ENCODE data around the gene CA9.
"Not testable (repeated sequence)": the region's sequence is repeated elsewhere in the genome, so short reads cannot be mapped to it uniquely, and the experiment has no call there.

CA9 gene

DNA sequence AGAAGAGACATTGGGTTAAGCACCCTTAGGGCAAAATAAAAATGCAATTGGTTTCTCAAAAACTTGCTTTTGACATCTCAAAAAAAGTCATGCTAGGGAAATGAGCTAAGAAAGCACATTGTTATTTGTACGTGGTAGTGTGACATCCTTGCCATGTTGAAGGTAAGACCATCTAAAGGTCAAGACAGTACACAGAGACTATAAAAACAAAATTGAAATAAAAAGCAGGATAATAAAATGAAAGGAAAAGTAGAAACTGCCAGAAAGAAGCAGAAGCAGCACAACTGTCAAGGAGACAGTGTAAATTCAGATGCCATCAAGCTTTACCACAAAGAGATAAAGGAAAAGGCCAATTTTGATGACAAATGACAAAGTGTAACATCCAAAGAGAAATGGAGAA lies 34.5 kb upstream of the CA9 start:
- peaks cover 2 to 36% (median 30%) of the 10 kb centered on the region in 5 donors for H3K4me1 ChIP-seq (ENCODE audit: control insufficient read depth in 5 of 5, insufficient read depth in 5 of 5, low read length in 5 of 5)
- not testable (repeated sequence) for H3K36me3 ChIP-seq (ENCODE audit: control insufficient read depth in 5 of 5, insufficient read depth in 5 of 5, low read length in 5 of 5); H3K27me3 ChIP-seq (ENCODE audit: control insufficient read depth in 5 of 5, insufficient read depth in 4 of 5, low read length in 5 of 5); H3K4me3 ChIP-seq (ENCODE audit: low read depth in 1 of 5, low read length in 5 of 5); H3K9ac ChIP-seq (ENCODE audit: low read length in 5 of 5); H3K9me3 ChIP-seq (ENCODE audit: control insufficient read depth in 5 of 5, low read length in 5 of 5); H3K27ac ChIP-seq (ENCODE audit: low read depth, low read length)

DNA sequence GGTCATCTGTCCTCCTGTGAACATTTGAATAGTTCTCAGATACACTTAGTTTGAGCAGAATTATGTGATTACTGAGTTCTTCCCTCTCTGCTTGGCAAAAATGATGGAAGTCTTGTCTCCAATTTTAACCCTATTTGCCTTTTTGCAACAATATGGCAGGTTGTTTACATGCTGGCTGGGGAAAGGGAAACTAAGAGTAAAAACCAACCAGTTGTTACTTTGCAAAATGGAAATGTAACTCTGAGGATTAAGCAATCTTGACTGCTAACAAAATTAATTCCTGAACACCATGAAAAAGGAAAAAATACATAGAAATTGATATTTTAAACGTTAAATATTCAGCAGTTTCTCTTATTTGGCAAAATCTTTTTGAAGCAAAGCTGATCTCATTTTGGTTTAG lies 34.1 kb upstream of the CA9 start:
- H3K27me3 ChIP-seq (ENCODE audit: control insufficient read depth in 5 of 5, insufficient read depth in 4 of 5, low read length in 5 of 5), result no peaks in the 10 kb centered on the region

DNA sequence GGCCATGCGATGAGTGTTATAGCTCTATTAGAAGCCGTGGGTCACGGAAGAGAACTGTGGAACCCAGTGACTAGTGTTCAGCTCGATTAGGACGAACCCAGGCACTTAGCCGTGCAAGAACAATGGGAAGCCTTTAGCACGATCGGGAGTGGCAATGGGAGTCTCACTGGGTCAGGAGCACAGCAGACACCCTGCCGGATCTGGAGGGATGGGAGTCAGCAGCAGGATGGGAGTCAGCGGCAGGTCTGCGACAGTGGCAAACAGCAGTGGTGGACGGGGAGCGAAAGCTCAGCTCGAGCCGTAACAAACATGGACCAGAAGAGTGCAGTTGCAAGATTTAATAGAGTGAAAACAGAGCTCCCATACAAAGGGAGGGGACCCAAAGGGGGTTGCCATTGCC lies 33.3 kb upstream of the CA9 start:
- H3K9ac ChIP-seq (ENCODE audit: low read length in 5 of 5); H3K36me3 ChIP-seq (ENCODE audit: control insufficient read depth in 5 of 5, insufficient read depth in 5 of 5, low read length in 5 of 5); H3K27ac ChIP-seq (ENCODE audit: low read depth, low read length); H3K27me3 ChIP-seq (ENCODE audit: control insufficient read depth in 5 of 5, insufficient read depth in 4 of 5, low read length in 5 of 5); H3K4me3 ChIP-seq (ENCODE audit: low read depth in 1 of 5, low read length in 5 of 5); H3K9me3 ChIP-seq (ENCODE audit: control insufficient read depth in 5 of 5, low read length in 5 of 5): not testable (repeated sequence)
- peaks cover 2 to 39% (median 37%) of the 10 kb centered on the region in 5 donors for H3K4me1 ChIP-seq (ENCODE audit: control insufficient read depth in 5 of 5, insufficient read depth in 5 of 5, low read length in 5 of 5)

More for the DNA sequence above, 34.1 kb upstream of the CA9 start:
- H3K9me3 ChIP-seq (ENCODE audit: control insufficient read depth in 5 of 5, low read length in 5 of 5), result no peaks in the 10 kb centered on the region
- no peak overlapping the region for H3K4me3 ChIP-seq (ENCODE audit: low read depth in 1 of 5, low read length in 5 of 5)
- peaks cover 2 to 38% (median 33%) of the 10 kb centered on the region in 5 donors for H3K4me1 ChIP-seq (ENCODE audit: control insufficient read depth in 5 of 5, insufficient read depth in 5 of 5, low read length in 5 of 5)
- H3K27ac ChIP-seq (ENCODE audit: low read depth, low read length), result no peak overlapping the region
- no peaks in the 10 kb centered on the region for H3K36me3 ChIP-seq (ENCODE audit: control insufficient read depth in 5 of 5, insufficient read depth in 5 of 5, low read length in 5 of 5)
- H3K9ac ChIP-seq (ENCODE audit: low read length in 5 of 5), result no peak overlapping the region

DNA sequence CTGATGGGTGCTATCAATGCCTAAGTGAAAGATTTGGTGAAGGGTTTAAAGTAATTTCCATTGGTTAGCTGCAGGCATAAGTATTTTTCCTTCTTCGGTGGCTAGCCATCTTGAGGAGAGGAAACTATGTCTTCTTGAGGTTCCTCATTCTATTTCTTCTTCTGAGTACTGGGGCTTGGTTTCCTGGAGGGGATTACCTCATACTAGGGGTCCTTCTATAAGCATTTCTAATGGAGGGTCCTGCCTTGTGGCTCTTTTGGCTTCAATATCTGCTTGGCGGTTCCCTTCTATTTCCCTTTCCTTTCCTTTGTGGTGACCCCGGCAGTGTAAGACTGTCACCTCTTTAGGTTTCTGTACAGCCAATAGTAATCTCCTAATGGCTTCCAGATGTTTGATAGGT lies 32.2 kb upstream of the CA9 start:
- H3K9me3 ChIP-seq (ENCODE audit: control insufficient read depth in 5 of 5, low read length in 5 of 5); H3K9ac ChIP-seq (ENCODE audit: low read length in 5 of 5); H3K36me3 ChIP-seq (ENCODE audit: control insufficient read depth in 5 of 5, insufficient read depth in 5 of 5, low read length in 5 of 5); H3K4me3 ChIP-seq (ENCODE audit: low read depth in 1 of 5, low read length in 5 of 5); H3K27me3 ChIP-seq (ENCODE audit: control insufficient read depth in 5 of 5, insufficient read depth in 4 of 5, low read length in 5 of 5); H3K27ac ChIP-seq (ENCODE audit: low read depth, low read length): not testable (repeated sequence)
- H3K4me1 ChIP-seq (ENCODE audit: control insufficient read depth in 5 of 5, insufficient read depth in 5 of 5, low read length in 5 of 5), result peaks cover 2 to 41% (median 39%) of the 10 kb centered on the region in 5 donors

DNA sequence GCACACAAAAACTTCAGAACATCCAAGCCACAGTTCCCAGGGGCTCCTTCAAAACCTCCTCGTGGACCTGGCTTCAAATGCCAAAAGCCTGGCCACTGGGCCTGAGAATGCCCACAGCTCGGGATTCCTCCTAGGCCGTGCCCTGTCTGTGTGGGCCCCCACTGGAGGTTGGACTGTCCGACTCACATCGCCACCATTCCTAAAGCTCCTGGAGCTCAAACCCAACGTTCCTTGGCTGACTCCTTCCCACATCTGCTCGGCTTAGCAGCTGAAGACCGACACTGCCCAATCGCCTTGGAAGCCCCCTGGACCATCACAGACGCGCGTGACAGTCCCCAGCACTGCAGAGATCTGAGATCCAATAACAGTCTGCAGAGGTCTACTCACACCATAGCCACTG lies 30.7 kb upstream of the CA9 start:
- H3K4me1 ChIP-seq (ENCODE audit: control insufficient read depth in 5 of 5, insufficient read depth in 5 of 5, low read length in 5 of 5), result peaks cover 0 to 49% (median 42%) of the 10 kb centered on the region in 5 donors
- H3K9ac ChIP-seq (ENCODE audit: low read length in 5 of 5), result no peak overlapping the region
- H3K4me3 ChIP-seq (ENCODE audit: low read depth in 1 of 5, low read length in 5 of 5), result no peak overlapping the region
- H3K9me3 ChIP-seq (ENCODE audit: control insufficient read depth in 5 of 5, low read length in 5 of 5), result no peaks in the 10 kb centered on the region
- H3K27me3 ChIP-seq (ENCODE audit: control insufficient read depth in 5 of 5, insufficient read depth in 4 of 5, low read length in 5 of 5), result no peaks in the 10 kb centered on the region
- H3K36me3 ChIP-seq (ENCODE audit: control insufficient read depth in 5 of 5, insufficient read depth in 5 of 5, low read length in 5 of 5), result no peaks in the 10 kb centered on the region
- no peak overlapping the region for H3K27ac ChIP-seq (ENCODE audit: low read depth, low read length)

DNA sequence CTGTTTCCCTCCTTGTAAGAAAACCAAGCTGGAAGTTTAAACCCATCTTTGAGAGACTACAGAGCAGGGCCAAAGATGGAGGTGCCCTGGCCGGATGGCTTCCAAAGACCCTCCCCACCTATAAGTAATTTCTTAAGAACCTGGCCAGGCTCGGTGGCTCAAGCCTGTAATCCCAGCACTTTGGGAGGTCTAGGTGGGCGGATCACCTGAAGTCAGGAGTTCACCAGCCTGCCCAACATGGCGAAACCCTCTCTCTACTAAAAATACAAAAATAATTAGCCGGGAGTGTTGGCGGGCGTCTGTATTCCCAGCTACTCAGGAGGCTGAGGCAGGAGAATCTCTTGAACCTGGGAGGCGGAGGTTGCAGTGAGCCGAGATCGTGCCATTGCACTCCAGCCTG lies 28.0 kb upstream of the CA9 start:
- Histone ChIP-seq H3K27ac (ENCODE audit: low read depth, low read length) (peak overlapping the region; percentile 98), H3K9ac (ENCODE audit: low read length in 5 of 5) (peak overlapping the region in 4 of 5 donors; percentile 25 to 95 (median 84)), H3K4me1 (ENCODE audit: control insufficient read depth in 5 of 5, insufficient read depth in 5 of 5, low read length in 5 of 5) (peaks cover 3 to 66% (median 65%) of the 10 kb centered on the region in 5 donors), H3K4me3 (ENCODE audit: low read depth in 1 of 5, low read length in 5 of 5) (peak overlapping the region; percentile 46 to 84 (median 74))
- not testable (repeated sequence) for H3K36me3 ChIP-seq (ENCODE audit: control insufficient read depth in 5 of 5, insufficient read depth in 5 of 5, low read length in 5 of 5); H3K9me3 ChIP-seq (ENCODE audit: control insufficient read depth in 5 of 5, low read length in 5 of 5); H3K27me3 ChIP-seq (ENCODE audit: control insufficient read depth in 5 of 5, insufficient read depth in 4 of 5, low read length in 5 of 5)

DNA sequence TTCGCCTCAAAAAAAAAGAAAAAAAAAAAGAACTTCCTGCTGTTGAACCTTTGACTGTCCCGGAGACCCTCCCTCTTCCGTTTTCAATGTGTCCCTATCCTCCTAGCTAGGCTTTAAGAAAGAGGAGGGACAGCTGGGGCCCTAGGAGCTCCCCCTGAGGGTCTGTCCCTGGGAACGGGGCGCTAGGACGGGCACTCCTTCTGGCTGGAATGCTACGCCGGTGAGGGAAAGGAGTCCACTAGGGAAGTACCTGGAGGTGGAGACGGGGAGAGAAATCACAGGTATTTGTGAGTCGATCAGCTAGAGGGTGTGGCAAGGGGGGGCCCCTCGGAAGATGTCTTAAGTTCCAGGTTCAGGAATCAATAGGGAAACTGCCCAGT lies 27.6 kb upstream of the CA9 start:
- H3K4me1 ChIP-seq (ENCODE audit: control insufficient read depth in 5 of 5, insufficient read depth in 5 of 5, low read length in 5 of 5), result peaks cover 3 to 70% (median 68%) of the 10 kb centered on the region in 5 donors
- peak overlapping the region; percentile 75 to 95 (median 85) for H3K9ac ChIP-seq (ENCODE audit: low read length in 5 of 5)
- H3K27ac ChIP-seq (ENCODE audit: low read depth, low read length), result peak overlapping the region; percentile 98
- no peaks in the 10 kb centered on the region for H3K9me3 ChIP-seq (ENCODE audit: control insufficient read depth in 5 of 5, low read length in 5 of 5)
- peak overlapping the region; percentile 46 to 84 (median 74) for H3K4me3 ChIP-seq (ENCODE audit: low read depth in 1 of 5, low read length in 5 of 5)
- no peaks in the 10 kb centered on the region for H3K27me3 ChIP-seq (ENCODE audit: control insufficient read depth in 5 of 5, insufficient read depth in 4 of 5, low read length in 5 of 5)
- H3K36me3 ChIP-seq (ENCODE audit: control insufficient read depth in 5 of 5, insufficient read depth in 5 of 5, low read length in 5 of 5), result no peaks in the 10 kb centered on the region

DNA sequence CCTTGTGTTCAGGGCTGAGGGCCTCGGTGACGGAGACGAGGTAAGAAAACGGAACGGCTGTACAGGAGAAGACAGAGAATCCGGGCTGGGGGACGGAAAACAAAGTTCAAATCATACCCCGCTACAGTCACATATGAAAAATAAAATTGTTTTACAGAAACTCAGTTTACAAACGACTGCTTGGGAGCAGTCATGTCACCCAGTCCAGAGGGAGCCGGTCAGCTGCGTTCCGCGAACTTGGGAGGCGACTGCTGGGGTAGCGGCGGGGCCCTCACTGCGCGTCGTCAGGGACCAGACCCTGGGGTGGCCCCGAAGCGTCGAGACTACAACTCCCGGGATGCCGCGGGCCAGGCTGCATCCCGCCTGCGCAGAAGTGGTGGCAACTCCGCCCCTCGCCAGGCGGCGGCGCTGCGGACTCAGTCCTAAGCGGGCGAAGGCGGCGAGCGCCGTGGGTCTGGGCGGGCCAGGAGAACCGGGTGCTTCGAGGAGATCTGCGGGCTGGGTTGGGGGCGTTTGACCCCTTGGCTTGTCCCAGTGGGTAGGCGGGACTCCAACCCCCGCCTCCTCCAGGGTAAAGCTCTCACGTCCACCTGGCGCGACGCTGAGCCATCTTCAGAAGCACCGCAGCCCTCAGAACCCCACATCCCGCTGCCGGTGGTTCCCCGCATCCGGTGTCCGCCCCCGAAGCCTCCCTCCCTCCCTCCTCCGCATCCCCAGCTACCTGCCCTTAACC lies 27.0 kb upstream of the CA9 start:
- peak overlapping the region; percentile 75 to 95 (median 85) for H3K9ac ChIP-seq (ENCODE audit: low read length in 5 of 5)
- peaks cover 3 to 71% (median 68%) of the 10 kb centered on the region in 5 donors for H3K4me1 ChIP-seq (ENCODE audit: control insufficient read depth in 5 of 5, insufficient read depth in 5 of 5, low read length in 5 of 5)
- H3K36me3 ChIP-seq (ENCODE audit: control insufficient read depth in 5 of 5, insufficient read depth in 5 of 5, low read length in 5 of 5), result no peaks in the 10 kb centered on the region
- H3K27ac ChIP-seq (ENCODE audit: low read depth, low read length), result peak overlapping the region; percentile 98
- no peaks in the 10 kb centered on the region for H3K9me3 ChIP-seq (ENCODE audit: control insufficient read depth in 5 of 5, low read length in 5 of 5)
- H3K27me3 ChIP-seq (ENCODE audit: control insufficient read depth in 5 of 5, insufficient read depth in 4 of 5, low read length in 5 of 5), result no peaks in the 10 kb centered on the region
- peak overlapping the region; percentile 46 to 84 (median 74) for H3K4me3 ChIP-seq (ENCODE audit: low read depth in 1 of 5, low read length in 5 of 5)

DNA sequence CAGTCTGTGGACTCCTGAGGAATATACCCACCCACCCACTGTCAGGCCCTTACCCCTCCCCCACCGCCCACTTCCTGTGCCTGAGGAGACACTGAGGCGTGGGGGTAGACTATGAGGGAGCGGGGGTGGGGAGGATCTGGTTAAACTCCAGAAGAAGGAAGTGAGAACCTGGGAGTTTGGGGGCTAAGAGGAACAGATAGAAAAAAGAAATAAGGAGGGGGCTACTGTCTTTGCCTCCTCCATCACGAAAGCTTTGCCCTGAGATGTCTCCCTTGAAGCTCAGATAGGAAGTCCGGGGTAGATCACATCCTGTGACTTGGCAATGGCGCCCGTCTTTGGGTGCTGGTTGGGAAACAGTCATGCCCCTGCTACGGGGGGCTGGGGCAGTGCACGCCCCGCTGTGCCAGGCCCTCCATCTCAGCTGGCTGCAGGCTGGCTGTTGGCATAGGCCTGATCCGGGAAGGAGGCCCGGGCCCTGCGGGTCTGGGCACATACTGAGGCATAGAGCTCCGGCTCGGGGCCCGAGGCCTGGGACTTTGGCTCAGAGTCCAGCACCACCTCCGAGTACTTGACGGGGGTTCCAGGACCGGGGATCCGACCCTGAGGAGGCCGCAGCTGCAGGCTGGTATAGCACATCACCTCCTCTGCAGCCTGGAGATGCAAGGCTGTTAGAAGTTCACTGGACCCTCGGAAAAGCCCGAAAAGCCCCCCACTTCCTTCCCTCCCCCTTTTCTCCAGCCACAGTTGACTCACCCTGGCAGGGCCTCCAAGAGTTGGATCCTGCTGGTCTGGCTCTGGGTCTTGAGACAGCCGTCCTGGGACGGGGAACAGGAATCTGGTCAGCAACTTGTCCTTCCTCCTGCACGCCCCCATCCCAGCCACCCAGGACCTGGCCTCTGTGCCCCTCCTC lies 24.0 kb upstream of the CA9 start:
- peaks cover 3 to 71% (median 58%) of the 10 kb centered on the region in 5 donors for H3K4me1 ChIP-seq (ENCODE audit: control insufficient read depth in 5 of 5, insufficient read depth in 5 of 5, low read length in 5 of 5)
- peak overlapping the region; percentile 98 for H3K27ac ChIP-seq (ENCODE audit: low read depth, low read length)
- H3K9ac ChIP-seq (ENCODE audit: low read length in 5 of 5), result peak overlapping the region in 3 of 5 donors; percentile 22 to 67 (median 56)
- no peaks in the 10 kb centered on the region for H3K27me3 ChIP-seq (ENCODE audit: control insufficient read depth in 5 of 5, insufficient read depth in 4 of 5, low read length in 5 of 5)
- peak overlapping the region in 3 of 5 donors; percentile 3 to 42 (median 23) for H3K4me3 ChIP-seq (ENCODE audit: low read depth in 1 of 5, low read length in 5 of 5)
- no peaks in the 10 kb centered on the region for H3K36me3 ChIP-seq (ENCODE audit: control insufficient read depth in 5 of 5, insufficient read depth in 5 of 5, low read length in 5 of 5)
- H3K9me3 ChIP-seq (ENCODE audit: control insufficient read depth in 5 of 5, low read length in 5 of 5), result no peaks in the 10 kb centered on the region
